Measurements from ENCODE around the gene CDA.

CDA gene

DNA sequence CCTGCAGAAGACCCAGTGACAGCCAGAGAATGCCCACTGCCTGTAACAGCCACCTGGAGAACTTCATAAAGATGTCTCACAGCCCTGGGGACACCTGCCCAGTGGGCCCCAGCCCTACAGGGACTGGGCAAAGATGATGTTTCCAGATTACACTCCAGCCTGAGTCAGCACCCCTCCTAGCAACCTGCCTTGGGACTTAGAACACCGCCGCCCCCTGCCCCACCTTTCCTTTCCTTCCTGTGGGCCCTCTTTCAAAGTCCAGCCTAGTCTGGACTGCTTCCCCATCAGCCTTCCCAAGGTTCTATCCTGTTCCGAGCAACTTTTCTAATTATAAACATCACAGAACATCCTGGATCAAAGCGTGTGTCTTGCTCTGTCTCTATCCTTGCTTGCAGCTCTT is 29.7 kb downstream of the CDA start:
- no peak for DNase-seq

DNA sequence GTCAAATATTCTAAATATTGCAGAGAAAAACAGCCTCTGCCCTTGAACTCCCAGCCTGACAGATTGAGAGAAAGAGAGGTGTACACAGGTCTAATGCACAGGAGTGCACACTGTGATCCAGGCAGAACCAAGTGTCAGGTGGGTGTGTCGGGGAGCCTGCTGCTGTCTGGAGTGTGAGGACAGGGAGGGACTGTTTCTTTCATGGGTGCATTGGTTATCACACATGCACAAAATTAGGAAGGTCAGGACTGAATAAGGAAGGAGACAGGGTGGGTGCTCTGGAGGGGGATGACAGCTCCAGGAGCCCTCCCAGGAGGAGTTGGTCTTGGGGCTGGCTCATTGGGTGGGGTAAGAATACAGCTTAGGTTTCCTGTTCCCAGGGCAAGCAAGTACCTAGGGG is 31.1 kb downstream of the CDA start:
- DNase-seq, result no peak

DNA sequence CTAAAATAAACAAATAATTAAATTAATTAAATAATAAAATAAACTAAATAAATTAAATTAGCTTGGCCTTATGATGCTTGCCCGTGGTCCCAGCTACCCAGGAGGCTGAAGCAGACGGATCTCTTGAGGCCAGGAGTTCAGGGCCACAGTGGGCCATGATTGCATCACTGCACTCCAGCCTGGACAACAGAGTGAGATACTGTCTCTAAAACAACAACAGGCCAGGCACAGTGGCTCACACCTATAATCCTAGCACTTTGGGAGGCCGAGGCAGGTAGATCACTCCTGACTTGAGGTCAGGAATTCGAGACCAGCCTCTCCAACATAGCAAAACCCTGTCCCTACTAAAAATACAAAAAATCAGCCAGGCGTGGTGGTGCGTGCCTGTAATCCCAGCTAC is 32.1 kb downstream of the CDA start:
- no peak for DNase-seq

DNA sequence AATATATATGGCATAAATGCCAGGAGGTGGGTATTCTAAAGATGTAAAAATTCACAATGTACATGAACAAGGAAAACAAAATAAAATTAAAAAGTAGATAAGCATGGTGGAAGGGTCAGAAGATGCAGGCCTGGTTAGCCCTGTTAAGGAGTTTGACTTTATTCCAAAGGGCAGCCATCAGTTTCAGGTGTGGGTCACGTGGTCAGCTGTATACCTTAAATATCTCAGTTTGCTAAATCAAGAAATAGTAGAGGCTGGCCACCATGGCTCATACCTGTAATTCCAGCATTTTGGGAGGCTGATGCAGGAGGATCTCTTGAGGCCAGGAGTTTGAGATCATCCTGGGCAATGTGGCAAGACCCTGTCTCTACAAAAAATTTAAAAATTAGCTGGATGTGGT is 35.8 kb downstream of the CDA start:
- no peak for DNase-seq

DNA sequence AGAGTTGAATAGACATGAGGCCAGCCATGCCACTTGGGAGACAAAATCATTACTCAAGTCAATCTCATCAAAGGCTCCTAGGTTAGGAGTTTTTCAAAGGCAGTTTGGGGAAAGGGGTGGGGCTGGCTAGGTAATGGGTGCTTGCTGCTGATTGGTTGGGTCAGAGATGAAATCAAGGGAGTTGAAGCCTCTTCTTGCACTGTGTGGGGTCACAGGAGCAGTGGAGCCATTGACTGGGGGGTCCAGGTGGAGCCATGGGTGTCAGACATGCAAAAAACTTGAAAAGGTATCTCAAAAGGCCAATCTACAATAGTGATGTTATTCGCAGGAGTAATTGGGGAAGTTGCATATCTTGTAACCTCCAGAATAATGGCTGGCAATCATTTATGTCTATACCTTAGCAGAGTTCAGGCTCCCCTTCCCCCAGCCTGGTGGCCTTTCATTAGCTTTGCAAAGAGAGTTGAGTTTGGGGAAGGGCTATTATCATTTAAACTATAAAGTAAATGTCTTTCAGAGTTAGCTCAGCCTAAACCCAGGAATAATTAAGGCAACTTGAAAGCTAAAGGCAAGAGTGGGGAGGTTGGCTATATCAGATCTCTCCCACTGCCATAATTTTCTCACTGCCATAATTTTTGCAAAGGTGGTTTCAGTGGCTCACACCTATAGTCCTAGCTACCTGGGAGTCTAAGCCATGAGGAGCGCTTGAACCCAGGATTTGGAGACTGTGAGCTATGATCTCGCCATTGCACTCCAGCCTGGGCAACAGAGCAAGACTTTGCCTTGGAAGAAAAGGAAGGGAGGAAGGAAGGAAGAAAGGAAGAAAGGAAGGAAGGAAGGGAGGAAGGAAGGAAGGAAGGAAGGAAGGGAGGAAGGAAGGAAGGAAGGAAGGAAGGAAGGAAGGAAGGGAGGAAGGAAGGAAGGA is 36.5 kb downstream of the CDA start:
- no peak for DNase-seq

DNA sequence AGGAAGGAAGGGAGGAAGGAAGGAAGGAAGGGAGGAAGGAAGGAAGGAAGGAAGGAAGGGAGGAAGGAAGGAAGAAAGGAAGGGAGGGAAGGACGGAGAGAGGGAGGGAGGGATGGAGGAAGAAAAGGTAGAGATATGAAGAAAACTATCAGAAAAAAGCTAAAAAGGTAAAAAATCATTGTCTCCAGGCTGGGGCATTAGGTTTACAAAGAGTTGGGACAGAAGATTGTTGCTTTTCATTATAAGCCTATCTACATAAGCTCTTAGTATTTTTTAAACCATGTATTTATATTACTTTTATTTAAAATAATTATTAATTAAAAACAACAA is 37.2 kb downstream of the CDA start:
- DNase-seq, result no peak

DNA sequence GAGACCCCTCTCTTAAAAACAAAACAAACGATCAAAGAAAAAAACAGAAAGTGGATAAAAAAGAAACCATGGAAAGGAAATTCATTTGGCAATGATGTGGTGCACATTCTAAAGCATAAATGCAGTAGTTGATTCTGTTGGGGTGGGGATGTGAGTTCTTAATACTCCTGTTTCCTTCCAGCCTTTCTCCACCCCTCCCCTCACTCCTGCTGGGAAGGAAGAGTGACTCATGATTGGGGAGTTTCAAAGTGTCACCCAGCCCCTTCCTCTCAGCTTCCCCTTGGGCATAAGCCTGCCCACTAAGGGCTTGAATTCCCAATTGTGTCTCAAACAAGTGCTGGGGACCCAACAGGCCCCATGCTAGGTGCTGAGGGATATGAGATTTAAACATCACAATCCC is 37.6 kb downstream of the CDA start:
- no peak for DNase-seq

DNA sequence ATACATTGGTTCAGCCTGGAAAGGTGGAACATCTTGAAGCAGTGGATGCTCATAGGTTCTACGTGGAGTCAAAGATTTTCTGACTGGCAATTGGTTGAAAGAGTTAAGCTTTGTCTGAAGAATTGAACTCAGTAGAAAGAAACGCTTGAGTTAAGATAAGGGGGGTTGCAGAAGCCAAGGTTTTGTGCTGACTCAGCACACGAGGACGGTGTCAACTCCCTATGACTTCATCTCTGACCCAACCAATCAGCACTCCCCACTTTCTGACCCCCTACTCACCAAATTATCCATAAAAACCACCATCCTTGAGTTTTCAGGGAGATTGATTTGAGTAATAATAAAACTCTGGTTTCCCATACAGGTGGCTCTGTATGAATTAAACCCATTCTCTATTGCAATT is 41.8 kb downstream of the CDA start:
- DNase-seq, result no peak

DNA sequence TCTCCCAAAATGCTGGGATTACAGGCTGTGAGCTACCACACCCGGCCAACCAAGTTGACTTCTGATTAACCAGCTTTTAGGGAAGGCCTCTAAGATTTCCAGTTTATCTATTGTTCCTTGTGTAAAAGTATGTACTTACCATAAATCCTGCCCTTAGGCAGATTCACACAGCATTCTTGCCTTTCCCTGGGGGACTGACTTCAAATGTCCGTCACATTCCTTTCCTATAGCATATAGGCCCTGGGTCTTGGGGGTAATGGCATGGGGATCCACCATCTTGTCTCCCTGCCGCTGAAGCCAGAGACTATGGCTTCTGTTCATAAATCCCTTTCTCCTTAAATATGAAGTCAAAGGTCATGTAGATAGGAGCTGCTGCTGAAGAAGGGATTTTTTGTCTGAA is 43.5 kb downstream of the CDA start:
- DNase-seq, result peak; percentile 43

DNA sequence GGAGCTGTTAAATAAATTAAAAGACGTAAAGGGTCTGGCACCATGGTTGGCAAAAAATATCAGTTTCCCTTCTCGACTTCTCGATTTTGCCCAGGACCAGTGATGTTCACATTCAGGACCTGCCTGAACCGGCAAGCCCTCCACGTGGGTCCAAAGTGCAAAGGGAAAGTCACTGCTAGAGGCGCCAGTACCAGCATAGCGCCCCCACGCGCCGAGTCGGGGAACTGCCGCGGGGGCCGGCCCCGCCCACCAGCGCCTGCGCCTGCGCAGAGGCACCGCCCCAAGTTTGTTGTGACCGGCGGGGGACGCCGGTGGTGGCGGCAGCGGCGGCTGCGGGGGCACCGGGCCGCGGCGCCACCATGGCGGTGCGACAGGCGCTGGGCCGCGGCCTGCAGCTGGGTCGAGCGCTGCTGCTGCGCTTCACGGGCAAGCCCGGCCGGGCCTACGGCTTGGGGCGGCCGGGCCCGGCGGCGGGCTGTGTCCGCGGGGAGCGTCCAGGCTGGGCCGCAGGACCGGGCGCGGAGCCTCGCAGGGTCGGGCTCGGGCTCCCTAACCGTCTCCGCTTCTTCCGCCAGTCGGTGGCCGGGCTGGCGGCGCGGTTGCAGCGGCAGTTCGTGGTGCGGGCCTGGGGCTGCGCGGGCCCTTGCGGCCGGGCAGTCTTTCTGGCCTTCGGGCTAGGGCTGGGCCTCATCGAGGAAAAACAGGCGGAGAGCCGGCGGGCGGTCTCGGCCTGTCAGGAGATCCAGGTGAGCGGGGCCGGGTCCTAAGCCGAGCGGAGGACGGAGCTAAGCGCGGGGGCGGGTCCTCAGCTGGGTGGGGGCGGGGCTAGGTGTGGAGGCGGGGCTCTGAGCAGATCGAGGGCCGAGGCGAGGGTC is 44.5 kb downstream of the CDA start, which contains the start of gene PINK1:
Gene PINK1, plus strand, starts transcription at position 269 of the 875 bp plus-strand sequence. Its CDS starts 91 bp downstream, at position 360.
- DNase-seq, result peak; percentile 63

DNA sequence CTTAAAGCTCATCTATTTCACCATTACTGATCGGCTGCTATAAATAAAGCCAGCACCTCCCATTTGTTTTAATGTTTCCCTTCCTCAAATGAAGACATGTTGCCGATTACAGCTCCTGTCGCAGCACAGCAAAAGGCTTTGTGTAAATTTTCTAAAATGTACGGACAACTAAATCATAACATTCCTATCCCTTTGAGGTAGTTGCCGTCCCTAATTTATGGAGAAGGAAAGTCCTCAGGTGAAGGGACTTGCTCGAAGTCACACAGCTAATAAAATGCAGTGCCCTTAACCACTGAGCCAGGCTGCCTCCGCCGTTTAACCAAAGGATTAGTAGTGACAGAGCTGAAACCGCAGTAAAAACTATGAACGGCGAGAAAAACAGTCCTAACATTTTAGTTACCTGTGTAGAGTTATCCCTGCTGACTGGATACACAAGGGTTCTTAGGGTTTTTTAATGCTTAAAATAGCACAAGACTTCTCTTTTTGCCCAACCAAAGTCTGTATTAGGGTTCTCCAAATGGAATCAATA is 45.2 kb downstream of the CDA start:
- no peak for DNase-seq

DNA sequence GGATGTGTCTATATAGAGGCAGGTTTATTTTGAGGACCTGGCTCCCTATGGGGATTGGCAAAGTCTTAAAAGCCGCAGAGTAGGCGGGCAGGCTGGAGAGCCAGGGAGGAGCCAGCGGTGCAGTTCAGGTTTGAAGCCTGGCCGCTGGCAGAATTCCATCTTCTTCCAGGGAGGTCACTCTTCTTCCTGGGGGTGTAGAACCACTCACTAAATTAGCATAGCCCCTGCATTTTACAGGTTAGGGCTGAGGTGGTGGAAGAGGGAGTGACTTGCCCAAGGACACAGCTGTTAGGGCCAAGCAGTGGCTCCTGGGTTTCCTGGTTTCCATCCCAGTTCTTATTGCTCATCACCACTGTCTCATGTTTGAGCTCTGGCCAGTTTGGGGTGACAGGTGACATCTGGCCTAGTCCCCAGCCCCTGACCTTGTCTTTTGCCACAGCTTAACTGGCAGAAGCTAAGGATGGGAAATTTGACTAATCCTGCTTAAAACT is 45.7 kb downstream of the CDA start:
- DNase-seq, result peak; percentile 39

DNA sequence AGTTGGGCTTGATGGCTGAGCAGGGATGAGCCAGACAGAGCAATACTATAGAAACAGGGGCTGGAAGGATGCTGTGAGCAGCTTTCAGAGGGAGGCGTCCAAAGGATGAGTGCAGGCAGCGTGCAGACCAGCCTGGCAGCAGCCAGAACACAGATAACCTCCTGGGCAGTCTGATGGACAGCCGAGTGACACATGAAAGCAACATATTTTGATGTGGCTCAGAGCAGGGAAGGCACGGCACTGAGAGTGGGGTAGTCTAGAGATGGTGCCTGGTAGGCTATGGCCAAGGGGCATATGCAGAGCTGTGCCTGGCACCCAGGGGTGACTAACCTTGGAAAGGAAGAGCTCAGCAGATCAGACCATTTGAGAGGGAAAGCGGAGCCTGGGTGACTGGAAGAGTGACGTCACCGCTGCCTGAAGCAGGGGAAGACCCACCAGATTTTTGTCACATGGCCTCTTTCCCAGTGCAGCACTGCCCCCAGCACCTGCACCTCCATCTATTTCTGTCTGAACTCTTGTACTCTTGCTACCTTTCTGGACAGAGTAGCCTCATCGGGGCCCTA is 48.0 kb downstream of the CDA start:
- no peak for DNase-seq

DNA sequence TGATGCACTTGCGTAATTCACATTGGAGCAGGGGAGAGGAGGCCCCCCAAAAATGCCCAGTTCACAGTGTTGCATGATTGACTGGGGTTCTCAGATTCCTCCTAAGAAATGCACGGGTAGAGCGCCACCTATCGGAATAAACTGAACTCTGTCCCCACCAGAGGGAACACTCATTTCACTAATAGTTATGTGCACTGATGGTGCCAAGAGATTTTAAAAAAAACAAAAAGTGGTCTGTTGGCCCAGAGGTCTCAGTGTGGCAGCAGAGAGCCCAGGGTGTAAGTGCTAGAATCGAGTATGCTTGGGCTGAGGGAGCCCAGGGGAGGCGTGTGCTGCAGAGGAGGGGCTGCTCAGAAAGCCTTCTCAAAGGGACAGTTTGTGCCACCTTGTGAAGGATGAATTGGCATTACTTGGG is 51.3 kb downstream of the CDA start:
- DNase-seq, result peak; percentile 51

DNA sequence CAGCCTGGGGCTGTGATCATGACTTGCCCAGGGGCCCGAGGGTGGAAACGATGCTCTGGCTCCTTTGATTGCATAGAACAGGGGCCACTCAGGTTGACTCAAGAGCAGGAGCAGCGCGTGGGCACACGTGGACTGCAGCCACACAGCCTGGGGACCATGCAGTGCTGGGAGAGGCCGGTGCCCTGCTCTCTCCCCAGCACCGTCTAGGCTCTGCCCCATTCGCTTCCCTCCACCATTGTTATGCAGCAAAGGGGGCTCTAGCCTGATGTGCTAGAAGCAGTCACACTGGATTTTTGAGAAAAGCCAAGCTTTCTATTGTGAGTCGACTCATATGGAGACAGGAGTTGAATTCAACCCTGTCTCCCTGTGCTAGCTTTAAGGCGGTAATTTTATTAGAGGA is 53.1 kb downstream of the CDA start:
- no peak for DNase-seq

DNA sequence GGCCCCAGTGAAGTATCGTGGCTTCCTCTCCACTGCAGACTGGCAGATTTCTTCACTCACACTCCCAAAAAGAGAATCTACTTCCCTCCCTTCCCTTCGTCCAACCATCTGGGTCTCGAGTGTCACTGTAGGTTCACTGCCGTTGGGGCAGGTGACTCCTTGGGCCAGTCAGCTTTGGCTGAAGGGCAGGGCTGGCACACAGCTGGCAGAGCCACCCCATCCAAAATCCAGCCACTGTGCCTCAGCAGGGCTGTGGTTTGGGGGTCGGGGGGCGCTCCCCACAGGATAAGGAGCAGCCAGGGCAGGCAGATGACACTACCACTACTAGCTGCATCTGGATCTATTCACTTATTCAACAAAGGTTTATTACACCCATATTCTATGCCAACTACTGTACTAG is 54.2 kb downstream of the CDA start:
- no peak for DNase-seq

DNA sequence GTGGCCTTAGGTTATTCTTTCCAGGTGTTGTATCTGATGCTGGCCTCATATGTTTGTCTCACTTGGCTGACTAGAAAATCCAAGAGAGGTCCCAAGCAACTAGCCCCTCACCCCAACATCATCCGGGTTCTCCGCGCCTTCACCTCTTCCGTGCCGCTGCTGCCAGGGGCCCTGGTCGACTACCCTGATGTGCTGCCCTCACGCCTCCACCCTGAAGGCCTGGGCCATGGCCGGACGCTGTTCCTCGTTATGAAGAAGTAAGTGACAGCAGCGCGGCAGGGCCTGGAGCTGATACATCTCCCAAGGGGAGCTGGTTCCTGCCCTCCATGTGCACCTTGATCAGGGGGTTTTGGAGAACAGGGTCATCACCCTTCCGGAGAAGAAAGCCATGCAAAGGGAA is 55.5 kb downstream of the CDA start:
- no peak for DNase-seq

DNA sequence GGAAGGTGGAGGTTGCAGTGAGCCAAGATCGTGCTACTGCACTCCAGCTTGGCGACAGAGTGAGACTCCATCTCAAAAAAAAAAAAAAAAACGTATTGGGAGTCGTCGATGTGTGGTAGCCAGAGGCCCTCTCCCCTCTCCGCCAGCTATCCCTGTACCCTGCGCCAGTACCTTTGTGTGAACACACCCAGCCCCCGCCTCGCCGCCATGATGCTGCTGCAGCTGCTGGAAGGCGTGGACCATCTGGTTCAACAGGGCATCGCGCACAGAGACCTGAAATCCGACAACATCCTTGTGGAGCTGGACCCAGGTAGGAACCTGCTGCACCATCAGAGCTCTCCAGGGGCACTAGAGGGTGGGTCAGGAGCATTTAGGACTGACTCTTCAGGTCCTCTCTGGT is 56.5 kb downstream of the CDA start:
- no peak for DNase-seq

DNA sequence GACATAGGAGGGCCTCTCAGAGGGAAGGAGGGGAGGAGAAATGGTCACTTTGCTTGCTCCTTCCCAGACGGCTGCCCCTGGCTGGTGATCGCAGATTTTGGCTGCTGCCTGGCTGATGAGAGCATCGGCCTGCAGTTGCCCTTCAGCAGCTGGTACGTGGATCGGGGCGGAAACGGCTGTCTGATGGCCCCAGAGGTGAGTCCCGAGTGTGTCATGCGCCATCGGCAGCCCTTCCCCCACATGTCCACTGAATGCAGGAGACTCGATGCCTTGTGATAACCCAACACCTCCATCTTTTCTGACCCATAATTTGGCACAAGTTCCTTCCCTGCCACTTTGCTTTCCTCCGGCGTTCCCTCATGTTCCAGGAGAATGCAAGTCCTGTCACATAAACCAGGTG is 59.5 kb downstream of the CDA start:
- no peak for DNase-seq

DNA sequence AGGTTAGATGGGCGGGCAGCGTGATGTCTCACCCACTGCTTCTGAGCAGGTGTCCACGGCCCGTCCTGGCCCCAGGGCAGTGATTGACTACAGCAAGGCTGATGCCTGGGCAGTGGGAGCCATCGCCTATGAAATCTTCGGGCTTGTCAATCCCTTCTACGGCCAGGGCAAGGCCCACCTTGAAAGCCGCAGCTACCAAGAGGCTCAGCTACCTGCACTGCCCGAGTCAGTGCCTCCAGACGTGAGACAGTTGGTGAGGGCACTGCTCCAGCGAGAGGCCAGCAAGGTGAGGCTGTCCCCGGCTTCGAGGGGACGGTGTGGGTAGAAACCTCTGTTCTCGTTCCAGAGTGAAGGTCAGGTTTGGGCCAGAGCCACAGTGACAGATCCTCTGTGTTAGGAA is 60.0 kb downstream of the CDA start:
- no peak for DNase-seq

DNA sequence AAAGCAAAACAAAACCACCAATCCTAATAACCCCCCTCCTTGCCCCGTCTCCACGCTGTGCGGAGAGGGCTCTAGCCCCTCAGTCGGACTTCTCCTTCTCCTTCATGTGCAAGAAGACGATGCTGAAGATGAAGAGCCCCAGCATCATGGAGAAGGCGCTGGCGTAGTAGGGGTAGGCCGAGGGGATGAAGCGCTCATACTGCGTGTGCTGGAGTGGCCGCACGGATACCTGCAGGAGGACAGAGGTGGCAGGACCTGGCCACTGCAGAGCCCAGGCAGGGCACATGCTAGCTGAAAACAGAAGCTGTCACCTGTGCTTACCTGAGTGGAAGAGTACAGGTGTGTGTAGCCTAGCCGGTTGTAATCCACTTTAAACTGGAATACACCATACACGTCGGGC is 63.4 kb downstream of the CDA start:
- DNase-seq, result no peak

DNA sequence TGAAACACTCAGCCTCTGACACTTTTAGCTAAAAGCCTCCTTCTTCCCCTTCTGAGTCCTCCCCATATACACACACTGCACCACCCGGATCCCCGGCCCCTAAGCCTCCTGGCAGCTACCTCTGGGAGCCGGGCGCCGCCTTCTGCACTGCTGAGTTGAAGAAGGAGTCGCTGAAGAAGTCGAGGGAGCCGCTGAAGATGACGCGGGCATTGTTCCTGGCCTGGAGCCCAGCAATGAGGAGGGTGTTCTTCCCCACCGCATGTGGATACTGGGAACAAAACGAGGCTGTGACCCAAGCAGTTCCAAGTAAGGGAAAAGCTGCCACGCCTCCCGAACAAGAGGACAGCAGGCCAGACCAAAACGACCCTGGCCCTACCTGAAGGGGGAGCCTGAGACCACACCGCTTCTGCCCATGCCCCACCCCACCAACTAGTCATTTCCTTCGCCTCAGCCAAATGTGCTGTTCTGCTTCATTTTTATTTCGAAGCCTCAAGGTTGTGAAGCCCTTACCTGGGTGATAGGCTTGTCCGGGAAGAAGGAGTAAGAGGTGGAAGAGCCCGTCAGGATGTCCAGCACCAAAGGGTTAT is 65.3 kb downstream of the CDA start:
- DNase-seq, result no peak

DNA sequence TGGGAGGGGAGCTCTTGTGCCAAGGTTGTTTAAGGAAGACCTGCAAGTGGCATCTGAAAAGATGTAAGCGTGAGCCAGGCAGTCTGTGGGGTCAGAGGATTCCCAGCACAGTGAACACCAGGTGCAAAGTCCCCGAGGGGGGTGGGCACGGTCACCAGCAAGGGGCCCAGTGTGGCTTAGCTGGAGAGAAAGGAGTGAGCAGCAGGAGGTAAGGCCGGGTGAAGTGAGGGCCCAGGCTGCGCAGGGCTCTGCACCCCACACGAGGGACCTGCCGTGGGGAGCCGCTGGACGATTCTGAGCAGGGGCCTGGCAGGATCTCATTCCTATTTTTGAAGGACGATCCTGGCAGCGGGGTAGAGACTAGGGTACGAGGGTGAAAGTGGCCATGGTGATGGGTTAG is 68.1 kb downstream of the CDA start:
- no peak for DNase-seq
